ENCODE measurements around the gene IL18RAP. TPM values are rescaled to one million over a fixed set of nuclear protein-coding genes. Genes with fewer than 3 reads are reported as not detected.

Gene IL18RAP
- total RNA-seq, 3 donors from 2014 or later, result 5.2 to 9.6 (median 8.3) TPM

DNA sequence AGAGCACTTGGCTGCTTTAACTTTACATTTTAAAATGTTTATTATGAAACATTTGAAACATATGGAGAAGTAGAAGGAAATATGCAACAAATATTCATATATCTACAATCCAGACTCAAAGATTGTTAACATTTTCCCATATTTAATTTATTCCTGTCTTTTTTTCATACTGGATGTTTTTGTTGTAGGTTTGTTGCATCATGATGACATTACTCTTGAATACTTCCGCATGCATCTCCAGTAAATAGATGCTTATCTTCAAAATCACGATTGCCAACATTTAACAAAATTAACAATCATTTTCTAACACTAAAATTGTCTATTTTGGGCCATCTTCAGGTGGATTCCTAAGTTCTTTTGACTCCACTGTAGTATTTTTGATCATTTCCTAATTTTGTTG is 21.1 kb upstream of the IL18RAP start:
- H3K27me3 Mint-ChIP-seq (ENCODE audit: low read depth), result no peaks in the 10 kb centered on the region
- H3K9me3 Mint-ChIP-seq, result no peaks in the 10 kb centered on the region
- H3K36me3 Mint-ChIP-seq (ENCODE audit: insufficient read depth), result no peaks in the 10 kb centered on the region
- H3K4me1 Mint-ChIP-seq (ENCODE audit: low read depth), result peaks cover 21% of the 10 kb centered on the region
- ATAC-seq, result no peak
- no peak for DNase-seq
- no peak overlapping the region for H3K4me3 Mint-ChIP-seq

GRCh38 chr2:102410952-102411351 is 12.0 kb upstream of the IL18RAP start:
- no peak for DNase-seq
- Mint-ChIP-seq H3K4me1 (ENCODE audit: low read depth) (peaks cover 2% of the 10 kb centered on the region), H3K36me3 (ENCODE audit: insufficient read depth) (no peaks in the 10 kb centered on the region), H3K27me3 (ENCODE audit: low read depth) (no peaks in the 10 kb centered on the region), H3K9me3 (no peaks in the 10 kb centered on the region), H3K4me3 (no peak overlapping the region)
- ATAC-seq, result no peak

DNA sequence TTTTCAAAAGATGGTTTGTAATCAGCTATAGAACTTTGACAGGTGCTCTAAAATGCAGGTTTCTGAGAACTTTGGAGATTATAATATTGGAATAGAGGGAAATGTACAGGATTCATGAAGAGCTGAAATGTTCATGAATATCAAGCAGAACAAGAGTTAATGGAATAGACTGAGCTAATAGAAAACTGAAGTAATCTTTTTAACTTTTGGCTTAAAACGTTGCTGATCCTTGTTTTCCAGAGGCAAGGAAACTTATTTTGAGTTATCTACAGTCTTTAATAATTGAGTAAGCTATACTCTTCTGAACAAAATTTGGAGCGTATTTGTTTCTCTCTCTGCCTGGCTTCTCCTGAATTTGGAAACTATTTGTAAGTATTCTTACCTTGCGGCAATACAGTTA is 10.8 kb upstream of the IL18RAP start:
- DNase-seq (no peak), ATAC-seq (no peak)
- H3K36me3 Mint-ChIP-seq (ENCODE audit: insufficient read depth), result no peaks in the 10 kb centered on the region
- no peaks in the 10 kb centered on the region for H3K27me3 Mint-ChIP-seq (ENCODE audit: low read depth)
- no peak overlapping the region for H3K4me3 Mint-ChIP-seq
- H3K4me1 Mint-ChIP-seq (ENCODE audit: low read depth), result peaks cover 11% of the 10 kb centered on the region
- H3K9me3 Mint-ChIP-seq, result no peaks in the 10 kb centered on the region

- Mint-ChIP-seq H3K36me3 (ENCODE audit: insufficient read depth) (peaks cover 4% of the 10 kb centered on the region), H3K9me3 (no peaks in the 10 kb centered on the region), H3K4me3 (peak overlapping the region; percentile 69), H3K4me1 (ENCODE audit: low read depth) (peaks cover 58% of the 10 kb centered on the region), H3K27me3 (ENCODE audit: low read depth) (no peaks in the 10 kb centered on the region)
- ATAC-seq, result peak; percentile 82 to 86
- no peak for DNase-seq
Measured at GRCh38 chr2:102417946-102418345, 5.0 kb upstream of the IL18RAP start.

GRCh38 chr2:102418421-102418961 is 4.5 kb upstream of the IL18RAP start:
- no peaks in the 10 kb centered on the region for H3K27me3 Mint-ChIP-seq (ENCODE audit: low read depth)
- DNase-seq, result no peak
- peak overlapping the region; percentile 84 for H3K4me3 Mint-ChIP-seq
- no peaks in the 10 kb centered on the region for H3K9me3 Mint-ChIP-seq
- peaks cover 6% of the 10 kb centered on the region for H3K36me3 Mint-ChIP-seq (ENCODE audit: insufficient read depth)
- peak; percentile 76 for ATAC-seq
- H3K4me1 Mint-ChIP-seq (ENCODE audit: low read depth), result peaks cover 64% of the 10 kb centered on the region

DNA sequence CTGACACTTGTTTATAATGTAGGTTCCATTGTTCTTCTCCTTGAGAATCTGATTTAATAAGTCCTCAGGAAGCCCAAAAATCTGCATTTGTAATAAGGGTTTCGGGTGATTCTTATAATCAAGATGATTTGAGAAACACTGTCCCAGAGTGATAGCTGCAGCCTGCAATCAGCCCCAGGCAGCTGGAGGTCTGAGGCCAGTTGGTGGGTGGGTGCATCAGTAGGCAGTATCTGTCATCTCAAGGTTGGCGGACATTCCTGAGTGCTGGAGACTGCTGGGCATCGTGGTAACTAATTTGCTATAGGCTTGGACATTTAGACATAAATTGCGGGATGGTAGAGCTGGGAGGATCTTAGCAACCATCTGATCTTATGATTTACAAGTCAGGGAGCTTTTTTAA is 2.7 kb upstream of the IL18RAP start:
- Mint-ChIP-seq H3K27me3 (ENCODE audit: low read depth) (no peaks in the 10 kb centered on the region), H3K36me3 (ENCODE audit: insufficient read depth) (peaks cover 6% of the 10 kb centered on the region), H3K4me1 (ENCODE audit: low read depth) (peaks cover 71% of the 10 kb centered on the region), H3K9me3 (no peaks in the 10 kb centered on the region), H3K4me3 (peak overlapping the region; percentile 84)
- ATAC-seq (no peak), DNase-seq (no peak)

- H3K36me3 Mint-ChIP-seq (ENCODE audit: insufficient read depth), result peaks cover 9% of the 10 kb centered on the region
- peak overlapping the region; percentile 84 for H3K4me3 Mint-ChIP-seq
- ATAC-seq, result no peak
Measured at GRCh38 chr2:102421890-102422759, 835 bp upstream of the IL18RAP start.

GRCh38 chr2:102423368-102423767 is 408 bp downstream of the IL18RAP start:
- peaks cover 7% of the 10 kb centered on the region for H3K36me3 Mint-ChIP-seq (ENCODE audit: insufficient read depth)
- DNase-seq, result no peak
- peak overlapping the region; percentile 72 for H3K4me3 Mint-ChIP-seq
- peaks cover 71% of the 10 kb centered on the region for H3K4me1 Mint-ChIP-seq (ENCODE audit: low read depth)
- no peaks in the 10 kb centered on the region for H3K9me3 Mint-ChIP-seq
- H3K27me3 Mint-ChIP-seq (ENCODE audit: low read depth), result no peaks in the 10 kb centered on the region
- no peak for ATAC-seq

More at GRCh38 chr2:102421890-102422759, 835 bp upstream of the IL18RAP start:
- Mint-ChIP-seq H3K4me1 (ENCODE audit: low read depth) (peaks cover 75% of the 10 kb centered on the region), H3K9me3 (no peaks in the 10 kb centered on the region), H3K27me3 (ENCODE audit: low read depth) (no peaks in the 10 kb centered on the region)
- DNase-seq, result no peak

- no peaks in the 10 kb centered on the region for H3K27me3 Mint-ChIP-seq (ENCODE audit: low read depth)
- no peak overlapping the region for H3K4me3 Mint-ChIP-seq
- peaks cover 70% of the 10 kb centered on the region for H3K4me1 Mint-ChIP-seq (ENCODE audit: low read depth)
- ATAC-seq (peak; percentile 43 to 57), DNase-seq (no peak)
- no peaks in the 10 kb centered on the region for H3K9me3 Mint-ChIP-seq
- peaks cover 9% of the 10 kb centered on the region for H3K36me3 Mint-ChIP-seq (ENCODE audit: insufficient read depth)
Measured at GRCh38 chr2:102424754-102425153, 1.8 kb downstream of the IL18RAP start.

GRCh38 chr2:102425441-102426132 is 2.6 kb downstream of the IL18RAP start:
- ATAC-seq (no peak), DNase-seq (no peak)
- peaks cover 9% of the 10 kb centered on the region for H3K36me3 Mint-ChIP-seq (ENCODE audit: insufficient read depth)
- no peaks in the 10 kb centered on the region for H3K9me3 Mint-ChIP-seq
- no peaks in the 10 kb centered on the region for H3K27me3 Mint-ChIP-seq (ENCODE audit: low read depth)
- H3K4me3 Mint-ChIP-seq, result no peak overlapping the region
- peaks cover 69% of the 10 kb centered on the region for H3K4me1 Mint-ChIP-seq (ENCODE audit: low read depth)

DNA sequence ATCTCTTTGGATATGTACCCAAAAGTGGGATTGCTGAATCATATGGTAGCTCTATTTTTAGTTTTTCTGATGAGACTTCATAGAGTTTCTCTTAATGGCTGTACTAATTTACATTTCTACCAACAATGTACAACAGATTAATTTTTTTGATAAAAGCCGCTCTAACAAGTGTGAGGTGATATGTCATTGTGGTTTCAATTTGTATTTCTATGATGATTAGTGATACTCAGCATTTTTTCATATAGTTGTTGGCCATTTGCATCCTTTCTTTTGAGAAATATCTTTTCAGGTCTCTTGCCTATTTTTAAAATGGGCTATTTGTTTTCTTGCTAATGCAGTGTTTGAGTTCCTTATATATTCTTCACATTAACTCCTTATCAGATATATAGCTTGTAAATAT is 4.3 kb downstream of the IL18RAP start:
- Mint-ChIP-seq H3K9me3 (no peaks in the 10 kb centered on the region), H3K4me1 (ENCODE audit: low read depth) (peaks cover 66% of the 10 kb centered on the region), H3K36me3 (ENCODE audit: insufficient read depth) (peaks cover 9% of the 10 kb centered on the region), H3K27me3 (ENCODE audit: low read depth) (no peaks in the 10 kb centered on the region), H3K4me3 (no peak overlapping the region)
- ATAC-seq (no peak), DNase-seq (no peak)

- no peaks in the 10 kb centered on the region for H3K27me3 Mint-ChIP-seq (ENCODE audit: low read depth)
- H3K36me3 Mint-ChIP-seq (ENCODE audit: insufficient read depth), result peaks cover 6% of the 10 kb centered on the region
- H3K9me3 Mint-ChIP-seq, result no peaks in the 10 kb centered on the region
- peaks cover 55% of the 10 kb centered on the region for H3K4me1 Mint-ChIP-seq (ENCODE audit: low read depth)
- ATAC-seq (no peak), DNase-seq (no peak)
- H3K4me3 Mint-ChIP-seq, result peak overlapping the region; percentile 29
Measured at GRCh38 chr2:102428573-102428972, 5.6 kb downstream of the IL18RAP start.

DNA sequence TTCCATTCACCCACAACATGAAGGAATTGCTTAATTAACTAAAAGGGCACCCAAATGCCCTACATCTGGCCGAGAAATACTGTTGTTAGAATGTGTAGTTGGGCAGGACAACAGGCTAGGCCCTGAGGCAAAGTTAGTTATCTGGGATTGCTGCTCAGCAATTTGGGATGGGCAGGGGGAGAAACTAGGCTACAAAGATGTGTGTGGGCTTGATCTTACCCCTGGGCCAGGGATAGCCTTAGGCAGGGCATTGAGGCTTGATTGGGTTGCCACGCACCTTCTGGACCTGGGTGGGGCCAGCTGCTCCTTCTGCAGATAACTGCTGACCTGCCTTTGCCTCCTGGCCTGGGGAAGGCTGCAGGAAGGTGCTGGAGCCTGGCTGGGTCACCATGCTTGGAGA is 9.4 kb downstream of the IL18RAP start:
- ATAC-seq, result no peak
- no peak for DNase-seq
- peaks cover 10% of the 10 kb centered on the region for H3K36me3 Mint-ChIP-seq (ENCODE audit: insufficient read depth)
- no peaks in the 10 kb centered on the region for H3K9me3 Mint-ChIP-seq
- no peaks in the 10 kb centered on the region for H3K27me3 Mint-ChIP-seq (ENCODE audit: low read depth)
- no peak overlapping the region for H3K4me3 Mint-ChIP-seq
- peaks cover 55% of the 10 kb centered on the region for H3K4me1 Mint-ChIP-seq (ENCODE audit: low read depth)

DNA sequence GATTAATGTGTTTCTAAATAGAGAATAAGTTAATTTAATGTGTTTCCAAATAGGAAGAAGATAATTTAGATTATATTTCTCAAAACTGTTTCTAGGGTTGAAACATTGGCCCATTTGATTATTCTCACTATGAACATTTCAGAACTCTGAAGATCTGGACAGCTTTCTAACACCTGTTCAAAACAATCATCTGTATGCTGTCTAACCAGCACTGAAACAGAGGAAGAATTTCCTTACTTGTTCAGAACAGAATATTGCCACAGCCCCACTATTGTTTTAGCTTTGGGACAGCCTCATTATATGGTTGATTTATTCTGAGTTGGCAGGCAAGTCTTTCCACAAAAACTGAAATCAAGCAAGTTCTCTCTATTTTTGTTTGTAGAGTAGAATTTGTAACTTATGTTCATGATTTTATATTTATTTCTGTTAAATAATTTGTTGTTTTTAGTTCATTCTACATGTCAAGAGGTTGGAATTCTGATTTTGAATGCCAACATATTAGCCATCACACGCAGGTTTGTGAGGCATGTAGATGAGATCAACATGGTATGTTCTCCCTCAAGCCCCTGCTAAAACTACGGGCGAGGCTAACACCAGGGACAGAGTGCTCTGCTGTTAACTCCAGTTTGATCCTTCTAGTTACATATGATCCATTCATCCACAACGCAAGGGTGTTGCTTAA is 11.2 kb downstream of the IL18RAP start:
- Mint-ChIP-seq H3K4me3 (no peak overlapping the region), H3K27me3 (ENCODE audit: low read depth) (no peaks in the 10 kb centered on the region), H3K9me3 (no peaks in the 10 kb centered on the region), H3K4me1 (ENCODE audit: low read depth) (peaks cover 50% of the 10 kb centered on the region), H3K36me3 (ENCODE audit: insufficient read depth) (peaks cover 9% of the 10 kb centered on the region)
- ATAC-seq, result no peak
- no peak for DNase-seq

Measured in activated T-cell treated with anti-CD3 and anti-CD28 coated beads, Interleukin-2, amount 50 U/mL, for 4 hours (primary cell).